Esophagus muscularis mucosa (tissue), 4 donors: ENCODE measurements around the gene HSD17B14.
"Not testable (repeated sequence)": the region's sequence is repeated elsewhere in the genome, so short reads cannot be mapped to it uniquely, and the experiment has no call there.

ENCODE experiments used
- EP300 ChIP-seq: sonication (generic); formaldehyde crosslinking; IDR thresholded peaks from one replicate; pipeline ENCODE4 v1.6.1; 2017; ENCODE audit warnings: antibody characterized with exemption
- POLR2A ChIP-seq: fragments of 450-650 bp; IDR thresholded peaks from one replicate; pipeline ENCODE4 v1.6.1; 2017; ENCODE audit warnings: antibody characterized with exemption, moderate library complexity, mild to moderate bottlenecking, low read depth
- TF ChIP-seq, protein P1 (sequence below), 3 experiments: fragments of 200-600 bp in 2 of 3; fragments of 450-650 bp in 1 of 3; sonication (generic) in 2 of 3; IDR thresholded peaks; one replicate each; pipeline ENCODE4 v1.5.1; 2017 to 2019; ENCODE audit warnings: antibody characterized with exemption in 3 of 3, mild to moderate bottlenecking in 2 of 3, moderate library complexity in 1 of 3

DNA sequence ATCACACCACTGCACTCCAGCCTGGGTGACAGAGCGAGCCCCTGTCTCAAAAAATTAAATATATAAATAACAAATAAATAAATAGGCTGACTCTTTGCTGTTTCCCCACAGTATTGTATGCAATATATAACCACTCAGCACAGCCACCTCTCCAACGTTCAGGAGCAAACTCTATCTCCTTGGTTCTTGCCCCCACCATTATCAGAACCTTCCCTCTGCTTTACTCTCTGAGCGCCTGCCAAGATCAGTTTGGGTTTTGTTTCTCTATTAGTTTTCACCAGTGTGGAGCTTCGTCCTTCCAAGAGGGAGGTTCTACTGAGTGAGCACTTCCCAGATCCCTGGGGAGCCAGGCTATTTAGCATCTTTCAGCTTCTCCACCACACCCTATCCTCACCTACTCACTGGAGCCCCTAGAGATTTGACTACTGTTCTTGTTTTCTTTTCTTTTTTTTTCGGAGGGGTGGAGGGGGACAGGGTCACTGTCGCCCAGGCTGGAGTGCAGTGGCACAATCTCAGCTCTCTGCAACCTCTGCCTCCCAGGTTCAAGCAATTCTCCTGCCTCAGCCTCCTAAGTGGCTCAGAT is 68.0 kb downstream of the HSD17B14 start:
- TF ChIP-seq POLR2A, EP300: not testable (repeated sequence)
- TF ChIP-seq, protein P1, sequence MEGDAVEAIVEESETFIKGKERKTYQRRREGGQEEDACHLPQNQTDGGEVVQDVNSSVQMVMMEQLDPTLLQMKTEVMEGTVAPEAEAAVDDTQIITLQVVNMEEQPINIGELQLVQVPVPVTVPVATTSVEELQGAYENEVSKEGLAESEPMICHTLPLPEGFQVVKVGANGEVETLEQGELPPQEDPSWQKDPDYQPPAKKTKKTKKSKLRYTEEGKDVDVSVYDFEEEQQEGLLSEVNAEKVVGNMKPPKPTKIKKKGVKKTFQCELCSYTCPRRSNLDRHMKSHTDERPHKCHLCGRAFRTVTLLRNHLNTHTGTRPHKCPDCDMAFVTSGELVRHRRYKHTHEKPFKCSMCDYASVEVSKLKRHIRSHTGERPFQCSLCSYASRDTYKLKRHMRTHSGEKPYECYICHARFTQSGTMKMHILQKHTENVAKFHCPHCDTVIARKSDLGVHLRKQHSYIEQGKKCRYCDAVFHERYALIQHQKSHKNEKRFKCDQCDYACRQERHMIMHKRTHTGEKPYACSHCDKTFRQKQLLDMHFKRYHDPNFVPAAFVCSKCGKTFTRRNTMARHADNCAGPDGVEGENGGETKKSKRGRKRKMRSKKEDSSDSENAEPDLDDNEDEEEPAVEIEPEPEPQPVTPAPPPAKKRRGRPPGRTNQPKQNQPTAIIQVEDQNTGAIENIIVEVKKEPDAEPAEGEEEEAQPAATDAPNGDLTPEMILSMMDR (IDR thresholded peaks at IDR 0.05): not testable (repeated sequence)
